K562 (cell line): ENCODE results near the gene SUSD3. TPM values are rescaled to one million over a fixed set of nuclear protein-coding genes. Genes with fewer than 3 reads are reported as not detected.

Experiments
- ATAC-seq: fragments of 200-7000 bp; cut with Tn5 transposase; 3 replicates; pipeline ENCODE4 v1.9.1; 2020; ENCODE audit warnings: moderate library complexity
- BruUV-seq: library from RNA; stranded (reverse); fragments of 400-500 nt; replicated peaks from 2 replicates; lab custom pipeline; 2021; lab: Mats Ljungman, UMichigan
- CTCF ChIA-PET: fragments of 300-600 bp; formaldehyde crosslinking; extraction: SDS; loops from one replicate; lab custom pipeline; 2021; ENCODE audit warnings: low intra/inter-chr PET ratio; lab: Yijun Ruan, JAX
- POLR2A ChIA-PET: fragments of 300-600, 350-650 bp; sonication (Branson Sonifier 250); formaldehyde crosslinking; extraction: SDS; loops from one replicate; lab custom pipeline; 2021; ENCODE audit warnings: antibody characterized with exemption, inconsistent platforms; lab: Yijun Ruan, JAX
- DNase-seq, 4 experiments: peaks; one replicate each; pipeline versions ENCODE4 v3.0.0 to v3.0.0-alpha.2; 2011 to 2018; ENCODE audit warnings: low spot score in 3 of 4, mixed read lengths in 3 of 4; ENCODE audit errors: extremely low read depth in 1 of 4
- FAIRE-seq: peaks from 2 replicates; lab custom pipeline; 2011; peaks lifted over from hg19 to GRCh38; lab: Jason Lieb, UNC
- H2AFZ ChIP-seq: 2 replicates; pipeline ENCODE4 v1.6.0; 2011; ENCODE audit warnings: low read depth, low read length, control low read depth, inconsistent platforms
- H3K27ac ChIP-seq: fragments of 200-600 bp; 3 replicates; pipeline ENCODE4 v1.8.0; 2011; ENCODE audit warnings: low read depth, mild to moderate bottlenecking, control low read depth, inconsistent platforms, low read length, moderate library complexity, mixed read lengths; ENCODE audit errors: extremely low read depth
- H3K27me3 ChIP-seq, 2 experiments: fragments of 300-600 bp in 1 of 2; 2 replicates in 1 of 2; 3 replicates in 1 of 2; pipeline versions ENCODE4 v1.6.0 to v1.8.0; 2011; ENCODE audit warnings: inconsistent platforms in 2 of 2, low read length in 2 of 2, mild to moderate bottlenecking in 1 of 2, mixed read lengths in 1 of 2, moderate library complexity in 1 of 2; ENCODE audit not compliant: control insufficient read depth in 2 of 2, insufficient read depth in 2 of 2
- H3K36me3 ChIP-seq: fragments of 300-600 bp; 3 replicates; pipeline ENCODE4 v1.8.0; 2011; ENCODE audit warnings: mild to moderate bottlenecking, low read length, inconsistent platforms; ENCODE audit not compliant: control insufficient read depth, insufficient read depth
- H3K4me1 ChIP-seq, 2 experiments: fragments of 200-600 bp in 1 of 2; replicated peaks in 1 of 2; 2 replicates in 1 of 2; 3 replicates in 1 of 2; pipeline versions ENCODE4 v1.5.1 to v1.8.0; 2011; ENCODE audit warnings: inconsistent platforms in 2 of 2, low read length in 2 of 2, mild to moderate bottlenecking in 1 of 2, mixed read lengths in 1 of 2, moderate library complexity in 1 of 2; ENCODE audit not compliant: control insufficient read depth in 2 of 2, insufficient read depth in 2 of 2
- H3K4me2 ChIP-seq: 2 replicates; pipeline ENCODE4 v1.6.1; 2011; ENCODE audit warnings: low read length, control low read depth, inconsistent platforms, mixed read lengths; ENCODE audit not compliant: insufficient read depth
- H3K4me3 ChIP-seq: fragments of 200-600 bp; sonication (generic), shearing (Covaris generic); 2 replicates; pipeline ENCODE4 v1.5.1; 2016; ENCODE audit warnings: control low read depth, inconsistent platforms
- H3K79me2 ChIP-seq: fragments of 200-600 bp; 3 replicates; pipeline ENCODE4 v1.8.0; 2011; ENCODE audit warnings: low read length, inconsistent platforms; ENCODE audit not compliant: control insufficient read depth, insufficient read depth
- H3K9ac ChIP-seq, 2 experiments: 2 replicates each; pipeline versions ENCODE4 v1.6.0 to v1.6.1; 2011; ENCODE audit warnings: low read depth in 2 of 2, low read length in 2 of 2, control low read depth in 1 of 2, inconsistent platforms in 1 of 2, mild to moderate bottlenecking in 1 of 2, mixed read lengths in 1 of 2; ENCODE audit not compliant: insufficient read depth in 1 of 2
- H3K9me1 ChIP-seq: one replicate; pipeline ENCODE4 v1.6.0; 2011; ENCODE audit warnings: inconsistent platforms, mild to moderate bottlenecking, low read length, moderate library complexity; ENCODE audit not compliant: control insufficient read depth, insufficient read depth
- H3K9me3 ChIP-seq: replicated peaks from 2 replicates; pipeline ENCODE4 v1.5.1; 2011; ENCODE audit warnings: low read depth, low read length, inconsistent platforms; ENCODE audit not compliant: control insufficient read depth, insufficient read depth
- H4K20me1 ChIP-seq: replicated peaks from 2 replicates; pipeline ENCODE4 v1.6.1; 2011; ENCODE audit warnings: low read length, inconsistent platforms, mixed read lengths; ENCODE audit not compliant: control insufficient read depth, insufficient read depth
- CAMTA2 ChIP-seq: fragments of 250-450 bp; sonication (Bioruptor Pico); conservative IDR thresholded peaks from 2 replicates; pipeline ENCODE4 v1.5.1; 2022
- FOXP1 ChIP-seq: sonication (generic); formaldehyde crosslinking; IDR thresholded peaks from 2 replicates; pipeline ENCODE4 v1.8.0; 2022; ENCODE audit warnings: mild to moderate bottlenecking, missing genetic modification reagents
- NFE2 ChIP-seq: IDR thresholded peaks from 2 replicates; pipeline ENCODE4 v1.6.1; 2014; ENCODE audit warnings: antibody characterized with exemption, low read depth
- ZNF830 ChIP-seq: fragments of 250-450 bp; sonication (Bioruptor Pico); IDR thresholded peaks from 2 replicates; pipeline ENCODE4 v1.5.0; 2021; ENCODE audit warnings: mild to moderate bottlenecking
- WGBS: fragments of 100-300 bp; shearing (Covaris generic); methylation state at CpG from one replicate; pipeline ENCODE4 v1.1.6; 2016; ENCODE audit warnings: low coverage, mixed read lengths; ENCODE audit not compliant: insufficient coverage; ENCODE audit errors: missing lambda C conversion rate; 5-methylcytosine and 5-hydroxymethylcytosine counted together
- in situ Hi-C: fragments of 300-500 bp; cut with MboI; formaldehyde crosslinking; loops from 4 replicates; pipeline ENCODE4 v1.15.0; 2018; ENCODE audit warnings: inconsistent platforms, mixed read lengths
- intact Hi-C: fragments of 100-400 bp; cut with micrococcal nuclease; formaldehyde crosslinking; loops from 2 replicates; pipeline ENCODE4 v1.14.2; 2022
- polyA plus RNA-seq, 8 experiments: library from polyadenylated mRNA; depleted of rRNA in 4 of 8; stranded (reverse) in 5 of 8; unstranded in 3 of 8; fragments of >200 nt; fragmentation: Nextera tagmentation in 2 of 8; fragmentation: Illumina TruSeq in 1 of 8; extraction: Ambion mirVana in 2 of 8; extraction: Trizol in 1 of 8; gene quantifications; 2 replicates each; pipeline versions ENCODE4 v1.2.1 to v1.2.3, GENCODE V29; 2011 to 2014; ENCODE audit warnings: inconsistent platforms in 1 of 8, missing spikeins in 1 of 8
- total RNA-seq, 7 experiments: library from RNA; depleted of rRNA in 6 of 7; stranded (reverse); fragments of >200 nt in 6 of 7; fragmentation: Illumina TruSeq in 2 of 7; extraction: Trizol in 2 of 7; gene quantifications; 2 replicates each; pipeline versions ENCODE4 v1.2.1 to v1.2.3, GENCODE V29; 2011 to 2021; ENCODE audit warnings: low replicate concordance in 1 of 7
- TF ChIP-seq, protein P1 (sequence below): fragments of 450-650 bp; IDR thresholded peaks from 2 replicates; pipeline ENCODE4 v1.6.1; 2018; ENCODE audit not compliant: partially characterized antibody

Gene SUSD3
- total and polyA plus RNA-seq, 9 of the 15 experiments (the other 6 are each of a cell fraction or from before 2014, with no cell fraction given): 1.3 to 21.7 (median 11.4) TPM

DNA sequence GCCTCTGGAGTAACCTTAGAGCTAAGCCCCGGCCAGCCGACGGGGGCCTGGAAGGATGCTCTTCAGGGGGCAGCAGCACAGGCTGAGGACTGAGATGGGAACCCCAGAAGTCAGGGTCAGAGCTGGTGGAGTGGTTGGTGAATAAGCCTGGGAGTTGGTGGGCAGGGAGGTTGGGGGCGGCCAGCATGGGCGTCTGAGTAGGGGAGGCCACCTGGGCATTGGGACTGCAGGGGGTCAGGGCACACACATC, 61.1 kb downstream of the SUSD3 start:
- no TSS peak for BruUV-seq
- H2AFZ ChIP-seq: peak overlapping the region; percentile 75
- in situ Hi-C loops: no loop called here
- peak overlapping the region in 1 of 2 experiments; percentile 26; a peak in 2 of 4 replicates for H3K9ac ChIP-seq
- H3K4me3 ChIP-seq: no peak overlapping the region
- 55% methylated on average over 5 of the region's 5 CpGs for WGBS
- no peaks in the 10 kb centered on the region for H3K27me3 ChIP-seq
- DNase-seq: no peak
- TF ChIP-seq NFE2: no peak
- TF ChIP-seq ZNF830 (CRISPR knock-in tag): 0 out of 2 replicates have a peak, but pooled peaks have one; percentile 11
- 0 out of 2 replicates have a peak, but pooled peaks have one; percentile 28 for TF ChIP-seq CAMTA2 (CRISPR knock-in tag)
- TF ChIP-seq, protein P1, sequence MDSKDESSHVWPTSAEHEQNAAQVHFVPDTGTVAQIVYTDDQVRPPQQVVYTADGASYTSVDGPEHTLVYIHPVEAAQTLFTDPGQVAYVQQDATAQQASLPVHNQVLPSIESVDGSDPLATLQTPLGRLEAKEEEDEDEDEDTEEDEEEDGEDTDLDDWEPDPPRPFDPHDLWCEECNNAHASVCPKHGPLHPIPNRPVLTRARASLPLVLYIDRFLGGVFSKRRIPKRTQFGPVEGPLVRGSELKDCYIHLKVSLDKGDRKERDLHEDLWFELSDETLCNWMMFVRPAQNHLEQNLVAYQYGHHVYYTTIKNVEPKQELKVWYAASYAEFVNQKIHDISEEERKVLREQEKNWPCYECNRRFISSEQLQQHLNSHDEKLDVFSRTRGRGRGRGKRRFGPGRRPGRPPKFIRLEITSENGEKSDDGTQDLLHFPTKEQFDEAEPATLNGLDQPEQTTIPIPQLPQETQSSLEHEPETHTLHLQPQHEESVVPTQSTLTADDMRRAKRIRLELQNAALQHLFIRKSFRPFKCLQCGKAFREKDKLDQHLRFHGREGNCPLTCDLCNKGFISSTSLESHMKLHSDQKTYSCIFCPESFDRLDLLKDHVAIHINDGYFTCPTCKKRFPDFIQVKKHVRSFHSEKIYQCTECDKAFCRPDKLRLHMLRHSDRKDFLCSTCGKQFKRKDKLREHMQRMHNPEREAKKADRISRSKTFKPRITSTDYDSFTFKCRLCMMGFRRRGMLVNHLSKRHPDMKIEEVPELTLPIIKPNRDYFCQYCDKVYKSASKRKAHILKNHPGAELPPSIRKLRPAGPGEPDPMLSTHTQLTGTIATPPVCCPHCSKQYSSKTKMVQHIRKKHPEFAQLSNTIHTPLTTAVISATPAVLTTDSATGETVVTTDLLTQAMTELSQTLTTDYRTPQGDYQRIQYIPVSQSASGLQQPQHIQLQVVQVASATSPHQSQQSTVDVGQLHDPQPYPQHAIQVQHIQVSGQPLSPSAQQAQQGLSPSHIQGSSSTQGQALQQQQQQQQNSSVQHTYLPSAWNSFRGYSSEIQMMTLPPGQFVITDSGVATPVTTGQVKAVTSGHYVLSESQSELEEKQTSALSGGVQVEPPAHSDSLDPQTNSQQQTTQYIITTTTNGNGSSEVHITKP: peak; percentile 81
- 0 out of 2 replicates have a peak, but pooled peaks have one; percentile 12 for TF ChIP-seq FOXP1
- TF ChIP-seq, all 486 proteins: peak for 4
- no peak overlapping the region for H3K27ac ChIP-seq
- ChIA-PET POLR2A (interaction anchor here (0.6 to 2.0 kb wide), 7 partner anchors 10 to 116 kb away, joined by 3 to 16 read pairs (median 4); no protein-coding TSS in a partner anchor), CTCF (no interaction called here)
- H3K9me3 ChIP-seq: no peaks in the 10 kb centered on the region
- H3K4me2 ChIP-seq: no peak overlapping the region; the same call in 1 of the 2 replicates
- no peak for FAIRE-seq
- no peaks in the 10 kb centered on the region for H3K36me3 ChIP-seq
- peaks cover 3% of the 10 kb centered on the region for H3K9me1 ChIP-seq
- peaks cover 29 to 44% of the 10 kb centered on the region in 2 experiments for H3K4me1 ChIP-seq
- intact Hi-C loops: no loop called here
- no peaks in the 10 kb centered on the region for H3K79me2 ChIP-seq
- no peaks in the 10 kb centered on the region for H4K20me1 ChIP-seq
- no peak for ATAC-seq
